ENCODE results near the gene PCDHGB4. TPM values are rescaled to one million over a fixed set of nuclear protein-coding genes. Genes with fewer than 3 reads are reported as not detected.

Gene PCDHGB4
- total RNA-seq, 2 experiments from 2014 or later: 6.9 to 9.3 TPM

DNA sequence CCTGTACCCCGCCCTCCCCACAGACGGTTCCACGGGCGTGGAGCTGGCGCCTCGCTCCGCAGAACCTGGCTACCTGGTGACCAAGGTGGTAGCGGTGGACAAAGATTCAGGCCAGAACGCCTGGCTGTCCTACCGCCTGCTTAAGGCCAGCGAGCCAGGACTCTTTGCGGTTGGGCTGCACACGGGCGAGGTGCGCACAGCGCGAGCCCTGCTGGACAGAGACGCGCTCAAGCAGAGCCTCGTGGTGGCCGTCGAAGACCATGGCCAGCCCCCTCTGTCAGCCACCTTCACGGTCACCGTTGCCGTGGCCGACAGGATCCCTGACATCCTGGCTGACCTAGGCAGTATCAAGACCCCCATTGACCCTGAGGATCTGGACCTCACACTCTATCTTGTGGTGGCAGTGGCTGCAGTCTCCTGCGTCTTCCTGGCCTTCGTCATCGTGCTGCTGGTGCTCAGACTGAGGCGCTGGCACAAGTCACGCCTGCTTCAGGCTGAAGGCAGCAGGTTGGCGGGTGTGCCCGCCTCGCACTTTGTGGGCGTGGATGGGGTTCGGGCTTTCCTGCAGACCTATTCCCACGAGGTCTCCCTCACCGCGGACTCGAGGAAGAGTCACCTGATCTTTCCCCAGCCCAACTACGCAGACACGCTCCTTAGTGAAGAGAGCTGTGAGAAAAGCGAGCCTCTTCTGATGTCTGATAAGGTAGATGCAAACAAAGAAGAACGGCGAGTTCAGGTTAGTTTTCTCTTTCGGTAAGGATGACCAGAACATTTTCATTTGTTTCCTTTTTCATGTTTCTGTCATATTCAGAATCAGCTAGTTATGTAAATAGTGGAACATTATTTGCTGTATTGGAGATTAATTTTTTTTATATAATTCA lies 21.2 kb upstream of the PCDHGB4 start:
- Histone ChIP-seq H3K79me2 (ENCODE audit: insufficient read depth, low read depth, low read length) (peaks cover 17% of the 10 kb centered on the region; the same call in 1 of the 2 replicates), H3K36me3 (ENCODE audit: insufficient read depth, low read length) (peaks cover 24% of the 10 kb centered on the region), H3K9me2 (ENCODE audit: insufficient read depth, low read length) (no peaks in the 10 kb centered on the region), H3K9me3 (ENCODE audit: low read length) (no peaks in the 10 kb centered on the region; the same call in 1 of the 2 replicates), H3K4me1 (ENCODE audit: insufficient read depth, low read length, poor library complexity, severe bottlenecking) (peaks cover 35% of the 10 kb centered on the region), H3K4me2 (ENCODE audit: low read length) (no peak overlapping the region), H3K27ac (ENCODE audit: low read depth, low read length, poor library complexity, severe bottlenecking) (no peak overlapping the region), H4K20me1 (ENCODE audit: insufficient read depth, low read length) (no peaks in the 10 kb centered on the region), H2AFZ (ENCODE audit: low read length) (no peak overlapping the region), H3K4me3 (ENCODE audit: low read depth, low read length, poor library complexity, severe bottlenecking) (no peak overlapping the region)
- DNase-seq (ENCODE audit: low spot score): no peak
- no TSS peak for BruUV-seq (replicated peaks)
- no peak for TF ChIP-seq EZH2phosphoT487 (IDR thresholded peaks at IDR 0.05; ENCODE audit: borderline replicate concordance, low read depth, low read length)
- TF ChIP-seq CTCF (conservative IDR thresholded peaks at IDR 0.05; ENCODE audit: low read length): no peak
- ChIA-PET POLR2A (interaction anchor here (0.7 kb wide), 1 partner anchor 141 kb away, joined by 3 read pairs; no protein-coding TSS in a partner anchor), CTCF (ENCODE audit: unreplicated experiment) (no interaction called here)
- intact Hi-C loops (cut with micrococcal nuclease; ENCODE audit: unreplicated experiment): no loop called here

- Histone ChIP-seq H3K27ac (ENCODE audit: low read depth, low read length, poor library complexity, severe bottlenecking) (no peak within 1 kb of the TSS), H3K4me3 (ENCODE audit: low read depth, low read length, poor library complexity, severe bottlenecking) (peak within 1 kb of the TSS; percentile 34), H3K4me2 (ENCODE audit: low read length) (peak within 1 kb of the TSS; percentile 55), H3K9me3 (ENCODE audit: low read length) (no peaks in the 10 kb centered on the region), H2AFZ (ENCODE audit: low read length) (peak within 1 kb of the TSS; percentile 73), H4K20me1 (ENCODE audit: insufficient read depth, low read length) (no peaks in the 10 kb centered on the region), H3K4me1 (ENCODE audit: insufficient read depth, low read length, poor library complexity, severe bottlenecking) (peaks cover 12% of the 10 kb centered on the region), H3K79me2 (ENCODE audit: insufficient read depth, low read depth, low read length) (no peaks in the 10 kb centered on the region), H3K9me2 (ENCODE audit: insufficient read depth, low read length) (no peaks in the 10 kb centered on the region), H3K36me3 (ENCODE audit: insufficient read depth, low read length) (peaks cover 17% of the 10 kb centered on the region)
- BruUV-seq (replicated peaks): no TSS peak
- POLR2A ChIA-PET: interaction anchor here (0.5 to 1.6 kb wide), 12 partner anchors 11 to 685 kb away, joined by 3 to 7 read pairs (median 3); partner anchors contain the start of genes PCDHB15 and PCDHGB5
- no peak for TF ChIP-seq EZH2phosphoT487 (IDR thresholded peaks at IDR 0.05; ENCODE audit: borderline replicate concordance, low read depth, low read length)
- peak; percentile 72 for TF ChIP-seq CTCF (conservative IDR thresholded peaks at IDR 0.05; ENCODE audit: low read length)
- CTCF ChIA-PET (ENCODE audit: unreplicated experiment): interaction anchor here (0.6 to 1.5 kb wide), 10 partner anchors 10 to 194 kb away, joined by 3 to 5 read pairs (median 4); partner anchors contain the start of genes PCDHGA10, PCDHGA11 and PCDHGB2
- peak; percentile 61 for DNase-seq (ENCODE audit: low spot score)
- intact Hi-C loops (cut with micrococcal nuclease; ENCODE audit: unreplicated experiment): loop anchor here (5.0 kb wide), 1 partner anchor 187 kb away; no protein-coding TSS in a partner anchor
Measured at GRCh38 chr5:141369994-141370848, 17.3 kb upstream of the PCDHGB4 start, which contains the start of gene PCDHGB3. Gene PCDHGB3 (plus strand): TSS chr5:141370242. CDS start chr5:141370395, 153 bp downstream.
